ENCODE data around the gene RELT. TPM values are rescaled to one million over a fixed set of nuclear protein-coding genes. Genes with fewer than 3 reads are reported as not detected.
A peak's percentile ranks its signal among the peaks of the same experiment; 100 is the strongest.
"Not testable (repeated sequence)": the region's sequence is repeated elsewhere in the genome, so short reads cannot be mapped to it uniquely, and the experiment has no call there.

The RELT gene
- total and polyA plus RNA-seq, 3 experiments from 2014 or later, result 7.5 to 23.4 (median 23.4) TPM

GRCh38 chr11:73426219-73426850 is 50.1 kb downstream of the RELT start:
- H3K4me1 Mint-ChIP-seq, result no peaks in the 10 kb centered on the region
- no peaks in the 10 kb centered on the region for H3K27me3 ChIP-seq (ENCODE audit: insufficient read depth, low read length, poor library complexity, severe bottlenecking)
- ChIA-PET POLR2A (no interaction called here), CTCF (interaction anchor here (1.2 to 1.4 kb wide), 2 partner anchors 16 to 19 kb away, joined by 3 read pairs; no protein-coding TSS in a partner anchor)
- H3K36me3 Mint-ChIP-seq, result peaks cover 0 to 20% (median 6%) of the 10 kb centered on the region in 3 donors
- H3K27me3 Mint-ChIP-seq, result no peaks in the 10 kb centered on the region
- H3K27ac ChIP-seq (ENCODE audit: low read depth, low read length), result no peak overlapping the region
- peak overlapping the region in 1 of 8 donors; percentile 36 for H3K27ac Mint-ChIP-seq
- H3K9me3 ChIP-seq (ENCODE audit: low read length), result no peaks in the 10 kb centered on the region
- no peak overlapping the region for H3K4me3 Mint-ChIP-seq
- H3K4me1 ChIP-seq (ENCODE audit: insufficient read depth, low read length), result no peaks in the 10 kb centered on the region
- no peaks in the 10 kb centered on the region for H3K9me3 Mint-ChIP-seq
- no peaks in the 10 kb centered on the region for H3K36me3 ChIP-seq (ENCODE audit: insufficient read depth, low read length)
- DNase-seq, result no peak
- H3K4me3 ChIP-seq (ENCODE audit: low read length), result no peak overlapping the region

- H3K36me3 Mint-ChIP-seq, result peaks cover 0 to 23% (median 6%) of the 10 kb centered on the region in 3 donors
- Histone ChIP-seq H3K27ac (ENCODE audit: low read depth, low read length) (no peak overlapping the region), H3K4me1 (ENCODE audit: insufficient read depth, low read length) (no peaks in the 10 kb centered on the region), H3K27me3 (ENCODE audit: insufficient read depth, low read length, poor library complexity, severe bottlenecking) (no peaks in the 10 kb centered on the region), H3K9me3 (ENCODE audit: low read length) (no peaks in the 10 kb centered on the region), H3K36me3 (ENCODE audit: insufficient read depth, low read length) (no peaks in the 10 kb centered on the region), H3K4me3 (ENCODE audit: low read length) (no peak overlapping the region)
- no peaks in the 10 kb centered on the region for H3K4me1 Mint-ChIP-seq
- no peak for DNase-seq
- no peaks in the 10 kb centered on the region for H3K9me3 Mint-ChIP-seq
- POLR2A ChIA-PET, result no interaction called here
- no peaks in the 10 kb centered on the region for H3K27me3 Mint-ChIP-seq
- H3K4me3 Mint-ChIP-seq, result no peak overlapping the region
- no peak overlapping the region for H3K27ac Mint-ChIP-seq
- CTCF ChIA-PET, result interaction anchor here (1.5 kb wide), 1 partner anchor 13 kb away, joined by 3 read pairs; no protein-coding TSS in a partner anchor
These were observed 52.0 kb downstream of the RELT start for GRCh38 chr11:73428227-73428626.

GRCh38 chr11:73428699-73429098 is 52.5 kb downstream of the RELT start:
- Mint-ChIP-seq H3K4me3 (no peak overlapping the region), H3K4me1 (no peaks in the 10 kb centered on the region), H3K36me3 (peaks cover 0 to 23% (median 6%) of the 10 kb centered on the region in 3 donors), H3K9me3 (no peaks in the 10 kb centered on the region), H3K27me3 (no peaks in the 10 kb centered on the region), H3K27ac (no peak overlapping the region)
- Histone ChIP-seq H3K4me3 (ENCODE audit: low read length) (no peak overlapping the region), H3K4me1 (ENCODE audit: insufficient read depth, low read length) (no peaks in the 10 kb centered on the region), H3K36me3 (ENCODE audit: insufficient read depth, low read length) (no peaks in the 10 kb centered on the region), H3K9me3 (ENCODE audit: low read length) (no peaks in the 10 kb centered on the region), H3K27ac (ENCODE audit: low read depth, low read length) (no peak overlapping the region), H3K27me3 (ENCODE audit: insufficient read depth, low read length, poor library complexity, severe bottlenecking) (no peaks in the 10 kb centered on the region)
- DNase-seq, result no peak
- CTCF ChIA-PET, result interaction anchor here (1.5 kb wide), 1 partner anchor 13 kb away, joined by 3 read pairs; no protein-coding TSS in a partner anchor
- POLR2A ChIA-PET, result no interaction called here

- Histone ChIP-seq H3K27ac (ENCODE audit: low read depth, low read length) (no peak overlapping the region), H3K4me3 (ENCODE audit: low read length) (no peak overlapping the region), H3K27me3 (ENCODE audit: insufficient read depth, low read length, poor library complexity, severe bottlenecking) (no peaks in the 10 kb centered on the region), H3K4me1 (ENCODE audit: insufficient read depth, low read length) (no peaks in the 10 kb centered on the region), H3K9me3 (ENCODE audit: low read length) (no peaks in the 10 kb centered on the region), H3K36me3 (ENCODE audit: insufficient read depth, low read length) (no peaks in the 10 kb centered on the region)
- DNase-seq, result no peak
- Mint-ChIP-seq H3K27ac (peak overlapping the region in 2 of 8 donors; percentile 2 to 73), H3K4me1 (no peaks in the 10 kb centered on the region), H3K36me3 (peaks cover 0 to 23% (median 6%) of the 10 kb centered on the region in 3 donors), H3K27me3 (no peaks in the 10 kb centered on the region), H3K4me3 (no peak overlapping the region), H3K9me3 (no peaks in the 10 kb centered on the region)
- CTCF ChIA-PET, result no interaction called here
- POLR2A ChIA-PET, result no interaction called here
These were observed 53.0 kb downstream of the RELT start for GRCh38 chr11:73429121-73429750.

- Mint-ChIP-seq H3K27me3 (no peaks in the 10 kb centered on the region), H3K36me3 (peaks cover 0 to 23% (median 6%) of the 10 kb centered on the region in 3 donors), H3K27ac (no peak overlapping the region), H3K4me3 (no peak overlapping the region), H3K4me1 (no peaks in the 10 kb centered on the region), H3K9me3 (no peaks in the 10 kb centered on the region)
- ChIA-PET CTCF (no interaction called here), POLR2A (no interaction called here)
- Histone ChIP-seq H3K27ac (ENCODE audit: low read depth, low read length) (no peak overlapping the region), H3K4me3 (ENCODE audit: low read length) (no peak overlapping the region), H3K4me1 (ENCODE audit: insufficient read depth, low read length) (no peaks in the 10 kb centered on the region), H3K9me3 (ENCODE audit: low read length) (no peaks in the 10 kb centered on the region), H3K36me3 (ENCODE audit: insufficient read depth, low read length) (no peaks in the 10 kb centered on the region), H3K27me3 (ENCODE audit: insufficient read depth, low read length, poor library complexity, severe bottlenecking) (no peaks in the 10 kb centered on the region)
- DNase-seq, result no peak
These were observed 54.1 kb downstream of the RELT start for GRCh38 chr11:73430326-73430725.

- DNase-seq, result no peak
- no peak overlapping the region for H3K4me3 ChIP-seq (ENCODE audit: low read length)
- no peaks in the 10 kb centered on the region for H3K9me3 Mint-ChIP-seq
- H3K27ac Mint-ChIP-seq, result no peak overlapping the region
- ChIA-PET POLR2A (no interaction called here), CTCF (no interaction called here)
- no peak overlapping the region for H3K27ac ChIP-seq (ENCODE audit: low read depth, low read length)
- H3K36me3 Mint-ChIP-seq, result peaks cover 0 to 23% (median 6%) of the 10 kb centered on the region in 3 donors
- H3K4me1 Mint-ChIP-seq, result no peaks in the 10 kb centered on the region
- H3K9me3 ChIP-seq (ENCODE audit: low read length), result no peaks in the 10 kb centered on the region
- no peaks in the 10 kb centered on the region for H3K4me1 ChIP-seq (ENCODE audit: insufficient read depth, low read length)
- H3K27me3 Mint-ChIP-seq, result no peaks in the 10 kb centered on the region
- no peaks in the 10 kb centered on the region for H3K36me3 ChIP-seq (ENCODE audit: insufficient read depth, low read length)
- no peak overlapping the region for H3K4me3 Mint-ChIP-seq
- no peaks in the 10 kb centered on the region for H3K27me3 ChIP-seq (ENCODE audit: insufficient read depth, low read length, poor library complexity, severe bottlenecking)
These were observed 55.2 kb downstream of the RELT start for GRCh38 chr11:73431396-73431795.

GRCh38 chr11:73436859-73437258 is 60.7 kb downstream of the RELT start:
- CTCF ChIA-PET, result interaction anchor here (1.4 kb wide), 1 partner anchor 224 kb away, joined by 4 read pairs; no protein-coding TSS in a partner anchor
- H3K27me3 ChIP-seq (ENCODE audit: insufficient read depth, low read length, poor library complexity, severe bottlenecking); POLR2A ChIA-PET; H3K27me3 Mint-ChIP-seq; H3K4me1 Mint-ChIP-seq; H3K36me3 Mint-ChIP-seq; H3K27ac ChIP-seq (ENCODE audit: low read depth, low read length); H3K4me3 Mint-ChIP-seq; H3K4me1 ChIP-seq (ENCODE audit: insufficient read depth, low read length); DNase-seq; H3K36me3 ChIP-seq (ENCODE audit: insufficient read depth, low read length); H3K9me3 ChIP-seq (ENCODE audit: low read length); H3K4me3 ChIP-seq (ENCODE audit: low read length); H3K9me3 Mint-ChIP-seq; H3K27ac Mint-ChIP-seq: not testable (repeated sequence)

GRCh38 chr11:73439002-73439843 is 63.0 kb downstream of the RELT start:
- H3K9me3 Mint-ChIP-seq, result no peaks in the 10 kb centered on the region
- DNase-seq, result no peak
- no peaks in the 10 kb centered on the region for H3K4me1 Mint-ChIP-seq
- H3K4me3 ChIP-seq (ENCODE audit: low read length), result no peak overlapping the region
- no peak overlapping the region for H3K27ac Mint-ChIP-seq
- no peak overlapping the region for H3K4me3 Mint-ChIP-seq
- POLR2A ChIA-PET, result interaction anchor here (0.6 kb wide), 1 partner anchor 28 kb away, joined by 4 read pairs; no protein-coding TSS in a partner anchor
- CTCF ChIA-PET, result no interaction called here
- H3K27me3 Mint-ChIP-seq, result no peaks in the 10 kb centered on the region
- no peaks in the 10 kb centered on the region for H3K27me3 ChIP-seq (ENCODE audit: insufficient read depth, low read length, poor library complexity, severe bottlenecking)
- no peaks in the 10 kb centered on the region for H3K9me3 ChIP-seq (ENCODE audit: low read length)
- peaks cover 0 to 9% (median 3%) of the 10 kb centered on the region in 3 donors for H3K36me3 Mint-ChIP-seq
- no peaks in the 10 kb centered on the region for H3K36me3 ChIP-seq (ENCODE audit: insufficient read depth, low read length)
- no peak overlapping the region for H3K27ac ChIP-seq (ENCODE audit: low read depth, low read length)
- H3K4me1 ChIP-seq (ENCODE audit: insufficient read depth, low read length), result no peaks in the 10 kb centered on the region

Data from CD8-positive, alpha-beta memory T cell (primary cell).